CD4-positive, alpha-beta T cell (primary cell): ENCODE measurements around the gene CAPZB. TPM values are rescaled to one million over a fixed set of nuclear protein-coding genes. Genes with fewer than 3 reads are reported as not detected.

Source experiments
- ATAC-seq: fragments of 200-7000 bp; cut with Tn5 transposase; one replicate; pipeline ENCODE4 v1.10.0; 2022; ENCODE audit warnings: mild to moderate bottlenecking; ENCODE audit not compliant: poor library complexity
- CTCF ChIA-PET: fragments of 350-600 bp; sonication (Branson Sonifier 250); formaldehyde crosslinking; loops from one replicate; lab custom pipeline; 2021; ENCODE audit warnings: antibody characterized with exemption, inconsistent platforms; lab: Charles Lee
- POLR2A ChIA-PET: fragments of 350-600 bp; sonication (Branson Sonifier 250); formaldehyde crosslinking; loops from one replicate; lab custom pipeline; 2021; ENCODE audit warnings: antibody characterized with exemption, inconsistent platforms; lab: Charles Lee
- DNase-seq, 14 experiments: peaks; one replicate each; pipeline ENCODE4 v3.0.0-alpha.2; 2013 to 2020; ENCODE audit warnings: mixed read lengths in 2 of 14
- H3K27ac ChIP-seq, 2 donors: one replicate each; pipeline versions ENCODE4 v1.5.1 to v1.7.0; 2013; ENCODE audit warnings: low read length in 2 of 2, low read depth in 1 of 2, mild to moderate bottlenecking in 1 of 2
- H3K27me3 ChIP-seq, 2 experiments: 1 replicate in 1 of 2; 2 replicates in 1 of 2; pipeline versions ENCODE4 v1.6.1 to v1.7.0; 2013; ENCODE audit warnings: low read length in 2 of 2, control low read depth in 1 of 2, mild to moderate bottlenecking in 1 of 2, moderate library complexity in 1 of 2; ENCODE audit not compliant: insufficient read depth in 2 of 2, control insufficient read depth in 1 of 2
- H3K36me3 ChIP-seq: one replicate; pipeline ENCODE4 v1.6.1; 2013; ENCODE audit warnings: low read length, control low read depth; ENCODE audit not compliant: insufficient read depth
- H3K4me1 ChIP-seq: one replicate; pipeline ENCODE4 v1.6.1; 2013; ENCODE audit warnings: low read length, control low read depth; ENCODE audit not compliant: insufficient read depth
- H3K4me3 ChIP-seq: one replicate; pipeline ENCODE4 v1.5.1; 2013; ENCODE audit warnings: mild to moderate bottlenecking, low read length, moderate library complexity
- H3K9me3 ChIP-seq, 2 experiments: 1 replicate in 1 of 2; 2 replicates in 1 of 2; pipeline versions ENCODE4 v1.6.1 to v1.7.0; 2013; ENCODE audit warnings: low read length in 2 of 2, mild to moderate bottlenecking in 2 of 2, control low read depth in 1 of 2, moderate library complexity in 1 of 2; ENCODE audit not compliant: control insufficient read depth in 1 of 2, insufficient read depth in 1 of 2
- H3K27ac Mint-ChIP-seq: one replicate; pipeline ENCODE4 v1.8.0; 2020; ENCODE audit warnings: mixed read lengths
- H3K27me3 Mint-ChIP-seq: one replicate; pipeline ENCODE4 v1.8.0; 2021; ENCODE audit warnings: mixed read lengths
- H3K36me3 Mint-ChIP-seq: one replicate; pipeline ENCODE4 v1.8.0; 2021; ENCODE audit warnings: low read depth, mixed read lengths
- H3K4me1 Mint-ChIP-seq: one replicate; pipeline ENCODE4 v1.8.0; 2021; ENCODE audit warnings: low read depth, mixed read lengths
- H3K4me3 Mint-ChIP-seq: one replicate; pipeline ENCODE4 v1.8.0; 2020; ENCODE audit warnings: mild to moderate bottlenecking, mixed read lengths
- H3K9me3 Mint-ChIP-seq: one replicate; pipeline ENCODE4 v1.8.0; 2020; ENCODE audit warnings: mixed read lengths
- CTCF ChIP-seq: fragments of 200-600 bp; IDR thresholded peaks from one replicate; pipeline ENCODE4 v1.8.0; 2022; ENCODE audit warnings: antibody characterized with exemption, mild to moderate bottlenecking
- intact Hi-C, 2 experiments: fragments of 100-400 bp; cut with DNase I in 1 of 2; cut with micrococcal nuclease in 1 of 2; formaldehyde crosslinking; loops; one replicate each; pipeline versions ENCODE4 v1.15.1 to v1.9.0; 2023 to 2025; cut with DNase I, micrococcal nuclease
- total RNA-seq, 174 experiments: library from RNA in 2 of 174; stranded (reverse) in 2 of 174; gene quantifications; one replicate each; pipeline ENCODE4 v1.2.3 and lab custom pipeline; 2021 to 2026

Gene CAPZB
- total RNA-seq, 2 experiments from 2014 or later = 168 to 173 TPM

- H3K4me3 ChIP-seq = no peak overlapping the region
- no peaks in the 10 kb centered on the region for H3K27me3 Mint-ChIP-seq
- no peak overlapping the region for H3K27ac ChIP-seq
- H3K36me3 ChIP-seq = no peaks in the 10 kb centered on the region
- no peak overlapping the region for H3K4me3 Mint-ChIP-seq
- peaks cover 31% of the 10 kb centered on the region for H3K4me1 Mint-ChIP-seq
- H3K9me3 Mint-ChIP-seq = no peaks in the 10 kb centered on the region
- no peak overlapping the region for H3K27ac Mint-ChIP-seq
- H3K9me3 ChIP-seq = no peaks in the 10 kb centered on the region
- H3K36me3 Mint-ChIP-seq = no peaks in the 10 kb centered on the region
- DNase-seq (no peak), ATAC-seq (no peak)
- ChIA-PET POLR2A (interaction anchor here (0.8 to 1.2 kb wide), 2 partner anchors 11 to 107 kb away, joined by 3 to 5 read pairs; partner anchors contain the start of gene CAPZB), CTCF (no interaction called here)
- intact Hi-C loops = no loop called here
- H3K27me3 ChIP-seq = no peaks in the 10 kb centered on the region
- no peak for TF ChIP-seq CTCF
- H3K4me1 ChIP-seq = peaks cover 15% of the 10 kb centered on the region
Measured at GRCh38 chr1:19496527-19496874, 11.2 kb upstream of the CAPZB start.

GRCh38 chr1:19495799-19496526, 10.6 kb upstream of the CAPZB start:
- no peaks in the 10 kb centered on the region for H3K36me3 Mint-ChIP-seq
- no peak overlapping the region for H3K4me3 Mint-ChIP-seq
- peaks cover 36% of the 10 kb centered on the region for H3K4me1 Mint-ChIP-seq
- no peak for TF ChIP-seq CTCF
- CTCF ChIA-PET = no interaction called here
- Histone ChIP-seq H3K9me3 (no peaks in the 10 kb centered on the region), H3K4me3 (no peak overlapping the region), H3K27ac (no peak overlapping the region), H3K4me1 (peaks cover 15% of the 10 kb centered on the region), H3K27me3 (no peaks in the 10 kb centered on the region), H3K36me3 (no peaks in the 10 kb centered on the region)
- POLR2A ChIA-PET = interaction anchor here (0.8 to 1.2 kb wide), 3 partner anchors 9 to 107 kb away, joined by 3 to 5 read pairs (median 3); partner anchors contain the start of gene CAPZB
- no peaks in the 10 kb centered on the region for H3K9me3 Mint-ChIP-seq
- DNase-seq = no peak
- intact Hi-C loops = no loop called here
- ATAC-seq = no peak
- H3K27ac Mint-ChIP-seq = no peak overlapping the region
- H3K27me3 Mint-ChIP-seq = no peaks in the 10 kb centered on the region

- no peak overlapping the region for H3K4me3 ChIP-seq
- Mint-ChIP-seq H3K36me3 (no peaks in the 10 kb centered on the region), H3K4me3 (no peak overlapping the region), H3K27ac (no peak overlapping the region), H3K27me3 (no peaks in the 10 kb centered on the region), H3K4me1 (peaks cover 39% of the 10 kb centered on the region), H3K9me3 (no peaks in the 10 kb centered on the region)
- TF ChIP-seq CTCF = no peak
- no peak for ATAC-seq
- intact Hi-C loops = loop anchor here in 1 of 2 experiments (5.0 kb wide), 1 partner anchor 38 kb away; no protein-coding TSS in a partner anchor
- CTCF ChIA-PET = interaction anchor here (0.7 kb wide), 1 partner anchor 9 kb away, joined by 3 read pairs; no protein-coding TSS in a partner anchor
- no peaks in the 10 kb centered on the region for H3K36me3 ChIP-seq
- no peaks in the 10 kb centered on the region for H3K9me3 ChIP-seq
- no peak overlapping the region for H3K27ac ChIP-seq
- DNase-seq = no peak
- POLR2A ChIA-PET = interaction anchor here (0.6 to 1.2 kb wide), 3 partner anchors 9 to 104 kb away, joined by 3 to 5 read pairs (median 5); partner anchors contain the start of gene CAPZB
- peaks cover 15% of the 10 kb centered on the region for H3K4me1 ChIP-seq
- no peaks in the 10 kb centered on the region for H3K27me3 ChIP-seq
Measured at GRCh38 chr1:19495000-19495656, 9.8 kb upstream of the CAPZB start.
